Measurements from ENCODE around the gene CAMK2A. TPM values are rescaled to one million over a fixed set of nuclear protein-coding genes. Genes with fewer than 3 reads are reported as not detected.

CAMK2A gene
- total RNA-seq, 1 experiment from 2014 or later = not detected

- no peaks in the 10 kb centered on the region for H3K4me1 ChIP-seq
- BruUV-seq (replicated peaks) = no TSS peak
- POLR2A ChIA-PET = no interaction called here
- DNase-seq = no peak
- no peaks in the 10 kb centered on the region for H3K9me3 ChIP-seq
- H3K27me3 ChIP-seq (replicated peaks; ENCODE audit: control insufficient read depth, insufficient read depth, low read length) = no peaks in the 10 kb centered on the region; the same call in 1 of the 2 replicates
- Mint-ChIP-seq H3K27ac (ENCODE audit: unreplicated experiment) (no peak overlapping the region), H3K4me1 (ENCODE audit: low read depth, unreplicated experiment) (no peaks in the 10 kb centered on the region), H3K4me3 (ENCODE audit: unreplicated experiment) (no peak overlapping the region), H3K36me3 (ENCODE audit: insufficient read depth, unreplicated experiment) (no peaks in the 10 kb centered on the region), H3K9me3 (ENCODE audit: unreplicated experiment) (no peaks in the 10 kb centered on the region), H3K27me3 (ENCODE audit: insufficient read depth, unreplicated experiment) (peaks cover 3% of the 10 kb centered on the region)
- no peaks in the 10 kb centered on the region for H3K36me3 ChIP-seq (ENCODE audit: control insufficient read depth, insufficient read depth, low read length)
- CTCF ChIA-PET = interaction anchor here (0.6 to 1.2 kb wide), 3 partner anchors 15 to 164 kb away, joined by 4 to 5 read pairs (median 5); no protein-coding TSS in a partner anchor
- intact Hi-C loops (cut with micrococcal nuclease; ENCODE audit: unreplicated experiment) = loop anchor here (1.0 kb wide), 1 partner anchor 78 kb away; no protein-coding TSS in a partner anchor
- no peak overlapping the region for H3K4me3 ChIP-seq (ENCODE audit: low read depth, low read length)
- no peak for TF ChIP-seq CTCF (IDR thresholded peaks at IDR 0.05; ENCODE audit: insufficient read depth in 1 of 2, low read depth in 1 of 2, low read length in 1 of 2, severe bottlenecking in 1 of 2, unreplicated experiment in 1 of 2)
These were observed 17.6 kb downstream of the CAMK2A start for GRCh38 chr5:150271923-150272322.

- CTCF ChIA-PET = interaction anchor here (0.6 kb wide), 1 partner anchor 77 kb away, joined by 3 read pairs; no protein-coding TSS in a partner anchor
These were observed 18.3 kb downstream of the CAMK2A start for GRCh38 chr5:150271296-150271692.

GRCh38 chr5:150270541-150271295 is 18.9 kb downstream of the CAMK2A start:
- Mint-ChIP-seq H3K9me3 (ENCODE audit: unreplicated experiment) (no peaks in the 10 kb centered on the region), H3K36me3 (ENCODE audit: insufficient read depth, unreplicated experiment) (no peaks in the 10 kb centered on the region), H3K4me3 (ENCODE audit: unreplicated experiment) (no peak overlapping the region), H3K4me1 (ENCODE audit: low read depth, unreplicated experiment) (no peaks in the 10 kb centered on the region), H3K27ac (ENCODE audit: unreplicated experiment) (peak overlapping the region; percentile 56), H3K27me3 (ENCODE audit: insufficient read depth, unreplicated experiment) (peaks cover 3% of the 10 kb centered on the region)
- H3K4me3 ChIP-seq (ENCODE audit: low read depth, low read length) = no peak overlapping the region
- H3K9me3 ChIP-seq = no peaks in the 10 kb centered on the region
- H3K36me3 ChIP-seq (ENCODE audit: control insufficient read depth, insufficient read depth, low read length) = no peaks in the 10 kb centered on the region
- H3K4me1 ChIP-seq = no peaks in the 10 kb centered on the region
- ChIA-PET POLR2A (interaction anchor here (0.6 kb wide), 1 partner anchor 29 kb away, joined by 4 read pairs; no protein-coding TSS in a partner anchor), CTCF (interaction anchor here (0.6 kb wide), 1 partner anchor 78 kb away, joined by 3 read pairs; no protein-coding TSS in a partner anchor)
- intact Hi-C loops (cut with micrococcal nuclease; ENCODE audit: unreplicated experiment) = no loop called here
- H3K27me3 ChIP-seq (replicated peaks; ENCODE audit: control insufficient read depth, insufficient read depth, low read length) = no peaks in the 10 kb centered on the region; the same call in 1 of the 2 replicates
- no peak for DNase-seq
- TF ChIP-seq CTCF (IDR thresholded peaks at IDR 0.05; ENCODE audit: insufficient read depth in 1 of 2, low read depth in 1 of 2, low read length in 1 of 2, severe bottlenecking in 1 of 2, unreplicated experiment in 1 of 2) = no peak
- BruUV-seq (replicated peaks) = no TSS peak

More at GRCh38 chr5:150271296-150271692, 18.3 kb downstream of the CAMK2A start:
- H3K27me3 ChIP-seq (replicated peaks; ENCODE audit: control insufficient read depth, insufficient read depth, low read length) = no peaks in the 10 kb centered on the region; the same call in 1 of the 2 replicates
- Mint-ChIP-seq H3K4me3 (ENCODE audit: unreplicated experiment) (no peak overlapping the region), H3K9me3 (ENCODE audit: unreplicated experiment) (no peaks in the 10 kb centered on the region), H3K36me3 (ENCODE audit: insufficient read depth, unreplicated experiment) (no peaks in the 10 kb centered on the region), H3K4me1 (ENCODE audit: low read depth, unreplicated experiment) (no peaks in the 10 kb centered on the region), H3K27ac (ENCODE audit: unreplicated experiment) (no peak overlapping the region), H3K27me3 (ENCODE audit: insufficient read depth, unreplicated experiment) (peaks cover 3% of the 10 kb centered on the region)
- H3K36me3 ChIP-seq (ENCODE audit: control insufficient read depth, insufficient read depth, low read length) = no peaks in the 10 kb centered on the region
- intact Hi-C loops (cut with micrococcal nuclease; ENCODE audit: unreplicated experiment) = no loop called here
- TF ChIP-seq CTCF (IDR thresholded peaks at IDR 0.05; ENCODE audit: insufficient read depth in 1 of 2, low read depth in 1 of 2, low read length in 1 of 2, severe bottlenecking in 1 of 2, unreplicated experiment in 1 of 2) = no peak
- POLR2A ChIA-PET = no interaction called here
- H3K4me1 ChIP-seq = no peaks in the 10 kb centered on the region
- H3K4me3 ChIP-seq (ENCODE audit: low read depth, low read length) = no peak overlapping the region
- DNase-seq = no peak
- H3K9me3 ChIP-seq = no peaks in the 10 kb centered on the region
- BruUV-seq (replicated peaks) = no TSS peak
